Neutrophil (primary cell): ENCODE measurements around the gene RBP7.

Source experiments
- H3K27ac ChIP-seq: fragments of 200-600 bp; sonication (generic); 2 replicates; pipeline ENCODE4 v1.5.1; 2016; ENCODE audit warnings: mild to moderate bottlenecking, moderate library complexity
- H3K27me3 ChIP-seq: fragments of 200-600 bp; sonication (generic); 2 replicates; pipeline ENCODE4 v1.6.0; 2016; ENCODE audit warnings: mild to moderate bottlenecking
- H3K36me3 ChIP-seq: fragments of 200-600 bp; sonication (generic); 2 replicates; pipeline ENCODE4 v1.5.1; 2017
- H3K4me1 ChIP-seq, 2 experiments: fragments of 200-600 bp in 1 of 2; sonication (generic) in 1 of 2; 1 replicate in 1 of 2; 2 replicates in 1 of 2; pipeline versions ENCODE4 v1.5.1 to v1.6.1; 2013 to 2016; ENCODE audit warnings: low read depth in 1 of 2, low read length in 1 of 2, mild to moderate bottlenecking in 1 of 2, moderate library complexity in 1 of 2; ENCODE audit not compliant: control insufficient read depth in 1 of 2, insufficient read depth in 1 of 2
- H3K4me3 ChIP-seq, 2 experiments: fragments of 200-600 bp in 1 of 2; sonication (generic) in 1 of 2; 1 replicate in 1 of 2; 2 replicates in 1 of 2; pipeline ENCODE4 v1.5.1; 2013 to 2016; ENCODE audit warnings: low read depth in 1 of 2, low read length in 1 of 2, mild to moderate bottlenecking in 1 of 2, moderate library complexity in 1 of 2
- H3K9me3 ChIP-seq: fragments of 200-600 bp; sonication (generic); 2 replicates; pipeline ENCODE4 v1.5.1; 2016
- TF ChIP-seq, protein P1 (sequence below): fragments of 200-600 bp; sonication (generic); IDR thresholded peaks from 2 replicates; pipeline ENCODE4 v1.5.1; 2016; ENCODE audit warnings: antibody characterized with exemption

Gene RBP7

GRCh38 chr1:9985001-9985400 lies 12.0 kb upstream of the RBP7 start:
- Histone ChIP-seq H3K9me3 (no peaks in the 10 kb centered on the region), H3K4me3 (no peak overlapping the region), H3K27me3 (no peaks in the 10 kb centered on the region), H3K36me3 (peaks cover 36% of the 10 kb centered on the region), H3K4me1 (peaks cover 10 to 13% of the 10 kb centered on the region in 2 experiments), H3K27ac (peak overlapping the region; percentile 3)
- TF ChIP-seq, protein P1, sequence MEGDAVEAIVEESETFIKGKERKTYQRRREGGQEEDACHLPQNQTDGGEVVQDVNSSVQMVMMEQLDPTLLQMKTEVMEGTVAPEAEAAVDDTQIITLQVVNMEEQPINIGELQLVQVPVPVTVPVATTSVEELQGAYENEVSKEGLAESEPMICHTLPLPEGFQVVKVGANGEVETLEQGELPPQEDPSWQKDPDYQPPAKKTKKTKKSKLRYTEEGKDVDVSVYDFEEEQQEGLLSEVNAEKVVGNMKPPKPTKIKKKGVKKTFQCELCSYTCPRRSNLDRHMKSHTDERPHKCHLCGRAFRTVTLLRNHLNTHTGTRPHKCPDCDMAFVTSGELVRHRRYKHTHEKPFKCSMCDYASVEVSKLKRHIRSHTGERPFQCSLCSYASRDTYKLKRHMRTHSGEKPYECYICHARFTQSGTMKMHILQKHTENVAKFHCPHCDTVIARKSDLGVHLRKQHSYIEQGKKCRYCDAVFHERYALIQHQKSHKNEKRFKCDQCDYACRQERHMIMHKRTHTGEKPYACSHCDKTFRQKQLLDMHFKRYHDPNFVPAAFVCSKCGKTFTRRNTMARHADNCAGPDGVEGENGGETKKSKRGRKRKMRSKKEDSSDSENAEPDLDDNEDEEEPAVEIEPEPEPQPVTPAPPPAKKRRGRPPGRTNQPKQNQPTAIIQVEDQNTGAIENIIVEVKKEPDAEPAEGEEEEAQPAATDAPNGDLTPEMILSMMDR, result no peak

GRCh38 chr1:9989773-9990172 lies 7.3 kb upstream of the RBP7 start:
- TF ChIP-seq, protein P1, result no peak
- Histone ChIP-seq H3K4me3 (no peak overlapping the region), H3K27me3 (peaks cover 6% of the 10 kb centered on the region), H3K27ac (peak overlapping the region; percentile 94), H3K9me3 (no peaks in the 10 kb centered on the region), H3K36me3 (peaks cover 8% of the 10 kb centered on the region), H3K4me1 (peaks cover 48 to 51% of the 10 kb centered on the region in 2 experiments)

GRCh38 chr1:9990944-9991343 lies 6.1 kb upstream of the RBP7 start:
- peak overlapping the region; percentile 28 to 49 for H3K4me3 ChIP-seq
- peaks cover 48 to 51% of the 10 kb centered on the region in 2 experiments for H3K4me1 ChIP-seq
- H3K27ac ChIP-seq, result peak overlapping the region; percentile 94
- TF ChIP-seq, protein P1, result no peak
- no peaks in the 10 kb centered on the region for H3K36me3 ChIP-seq
- H3K9me3 ChIP-seq, result no peaks in the 10 kb centered on the region
- peaks cover 18% of the 10 kb centered on the region for H3K27me3 ChIP-seq

GRCh38 chr1:9992910-9993309 lies 4.1 kb upstream of the RBP7 start:
- H3K9me3 ChIP-seq, result no peaks in the 10 kb centered on the region
- peaks cover 25% of the 10 kb centered on the region for H3K27me3 ChIP-seq
- H3K4me1 ChIP-seq, result peaks cover 55 to 63% of the 10 kb centered on the region in 2 experiments
- H3K27ac ChIP-seq, result peak overlapping the region; percentile 94
- no peaks in the 10 kb centered on the region for H3K36me3 ChIP-seq
- no peak overlapping the region for H3K4me3 ChIP-seq
- TF ChIP-seq, protein P1, result no peak

GRCh38 chr1:9993561-9994075 lies 3.4 kb upstream of the RBP7 start:
- Histone ChIP-seq H3K9me3 (no peaks in the 10 kb centered on the region), H3K4me3 (no peak overlapping the region), H3K4me1 (peaks cover 63 to 70% of the 10 kb centered on the region in 2 experiments), H3K27me3 (peaks cover 31% of the 10 kb centered on the region), H3K27ac (peak overlapping the region; percentile 94), H3K36me3 (no peaks in the 10 kb centered on the region)
- TF ChIP-seq, protein P1, result no peak
